HEK293T (cell line): Measurements from ENCODE around the gene ZC3H12A.

ENCODE experiments used
- CTBP1 ChIP-seq: fragments of 450-650 bp; IDR thresholded peaks from 2 replicates; pipeline ENCODE4 v1.6.1; 2016; ENCODE audit warnings: borderline replicate concordance
- FOXA1 ChIP-seq: fragments of 450-650 bp; IDR thresholded peaks from 2 replicates; pipeline ENCODE4 v1.6.1; 2016; ENCODE audit warnings: mild to moderate bottlenecking
- FOXM1 ChIP-seq: fragments of 450-650 bp; IDR thresholded peaks from 2 replicates; pipeline ENCODE4 v1.6.1; 2017; ENCODE audit warnings: mild to moderate bottlenecking, borderline replicate concordance
- L3MBTL2 ChIP-seq: fragments of 450-650 bp; conservative IDR thresholded peaks from 2 replicates; pipeline ENCODE4 v1.6.1; 2016; ENCODE audit warnings: mild to moderate bottlenecking
- PKNOX1 ChIP-seq: fragments of 450-650 bp; IDR thresholded peaks from 2 replicates; pipeline ENCODE4 v1.6.1; 2016
- TARDBP ChIP-seq: fragments of 450-650 bp; IDR thresholded peaks from 2 replicates; pipeline ENCODE4 v1.6.1; 2016

GRCh38 chr1:37482796-37483744 is 8.7 kb downstream of the ZC3H12A start:
- TF ChIP-seq FOXM1 (no peak), L3MBTL2 (no peak), FOXA1 (no peak), PKNOX1 (no peak), TARDBP (no peak), CTBP1 (no peak)
